Neural progenitor cell (in vitro differentiated cells): ENCODE data around the gene INPP5D.

ENCODE experiments used
- EZH2 ChIP-seq: fragments of 200-600 bp; sonication (generic); IDR thresholded peaks from 2 replicates; pipeline ENCODE4 v1.6.1; 2017; ENCODE audit warnings: antibody characterized with exemption, mild to moderate bottlenecking, moderate library complexity
- TF ChIP-seq, protein P1 (sequence below): fragments of 200-600 bp; sonication (generic); IDR thresholded peaks from 2 replicates; pipeline ENCODE4 v1.5.1; 2017; ENCODE audit warnings: antibody characterized with exemption, mild to moderate bottlenecking

DNA sequence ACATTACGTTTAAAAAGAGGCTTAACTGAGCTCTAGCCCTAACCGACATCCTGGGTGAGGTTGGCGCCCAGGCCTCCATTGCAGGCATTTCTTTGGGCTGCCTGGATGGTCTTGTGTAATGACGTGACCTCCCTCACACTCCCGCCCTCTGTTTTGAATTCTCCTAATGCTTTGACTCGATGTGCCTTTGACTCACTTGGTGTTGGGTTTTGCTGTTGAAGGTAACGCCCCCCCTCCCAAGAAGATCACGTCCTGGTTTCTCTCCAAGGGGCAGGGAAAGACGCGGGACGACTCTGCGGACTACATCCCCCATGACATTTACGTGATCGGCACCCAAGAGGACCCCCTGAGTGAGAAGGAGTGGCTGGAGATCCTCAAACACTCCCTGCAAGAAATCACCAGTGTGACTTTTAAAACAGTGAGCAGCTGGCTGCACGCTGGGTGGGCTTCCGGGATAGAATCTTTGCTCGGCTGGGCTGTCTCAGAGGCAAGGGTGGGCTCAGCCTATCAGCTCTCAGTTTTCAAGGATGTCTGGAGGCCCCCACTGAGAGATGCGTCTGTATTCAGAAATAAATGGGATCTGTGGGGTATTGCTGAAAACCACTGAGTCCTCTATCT is 103.5 kb downstream of the INPP5D start:
- TF ChIP-seq, protein P1, sequence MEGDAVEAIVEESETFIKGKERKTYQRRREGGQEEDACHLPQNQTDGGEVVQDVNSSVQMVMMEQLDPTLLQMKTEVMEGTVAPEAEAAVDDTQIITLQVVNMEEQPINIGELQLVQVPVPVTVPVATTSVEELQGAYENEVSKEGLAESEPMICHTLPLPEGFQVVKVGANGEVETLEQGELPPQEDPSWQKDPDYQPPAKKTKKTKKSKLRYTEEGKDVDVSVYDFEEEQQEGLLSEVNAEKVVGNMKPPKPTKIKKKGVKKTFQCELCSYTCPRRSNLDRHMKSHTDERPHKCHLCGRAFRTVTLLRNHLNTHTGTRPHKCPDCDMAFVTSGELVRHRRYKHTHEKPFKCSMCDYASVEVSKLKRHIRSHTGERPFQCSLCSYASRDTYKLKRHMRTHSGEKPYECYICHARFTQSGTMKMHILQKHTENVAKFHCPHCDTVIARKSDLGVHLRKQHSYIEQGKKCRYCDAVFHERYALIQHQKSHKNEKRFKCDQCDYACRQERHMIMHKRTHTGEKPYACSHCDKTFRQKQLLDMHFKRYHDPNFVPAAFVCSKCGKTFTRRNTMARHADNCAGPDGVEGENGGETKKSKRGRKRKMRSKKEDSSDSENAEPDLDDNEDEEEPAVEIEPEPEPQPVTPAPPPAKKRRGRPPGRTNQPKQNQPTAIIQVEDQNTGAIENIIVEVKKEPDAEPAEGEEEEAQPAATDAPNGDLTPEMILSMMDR, result no peak
- TF ChIP-seq EZH2, result no peak
